SK-N-SH treated with all-trans-retinoic acid at 6 μM for 48 hours (cell line): ENCODE data around the gene EHD4.

Source experiments
- BACH2 ChIP-seq: fragments of 250-450 bp; sonication (Bioruptor Pico); IDR thresholded peaks from 2 replicates; pipeline ENCODE4 v1.9.0; 2021; ENCODE audit warnings: mild to moderate bottlenecking, borderline replicate concordance
- PATZ1 ChIP-seq: fragments of 250-450 bp; sonication (Bioruptor Pico); IDR thresholded peaks from 2 replicates; pipeline ENCODE4 v1.8.0; 2020; ENCODE audit warnings: mild to moderate bottlenecking, moderate library complexity, borderline replicate concordance
- PPARA ChIP-seq: fragments of 250-450 bp; sonication (Bioruptor Pico); IDR thresholded peaks from 2 replicates; pipeline ENCODE4 v1.5.0; 2020; ENCODE audit warnings: mild to moderate bottlenecking, borderline replicate concordance
- ZFP30 ChIP-seq: fragments of 450-650 bp; formaldehyde crosslinking; IDR thresholded peaks from 2 replicates; pipeline ENCODE4 v1.5.0; 2022; ENCODE audit warnings: mild to moderate bottlenecking, moderate library complexity

- TF ChIP-seq PPARA (CRISPR knock-in tag) (no peak), ZFP30 (CRISPR knock-in tag) (no peak), BACH2 (CRISPR knock-in tag) (no peak), PATZ1 (CRISPR knock-in tag) (no peak)
These were observed 42.0 kb downstream of the EHD4 start for GRCh38 chr15:41930221-41930866.
